Loucy (cell line): ENCODE data around the gene UBL5.

Experiments
- H2AFZ ChIP-seq: fragments of 200-600 bp; sonication (generic); 2 replicates; pipeline ENCODE4 v1.6.0; 2016; ENCODE audit warnings: antibody characterized with exemption, mild to moderate bottlenecking, low read length, moderate library complexity
- H3F3A ChIP-seq: fragments of 200-600 bp; 2 replicates; pipeline ENCODE4 v1.6.0; 2016; ENCODE audit warnings: antibody characterized with exemption, low read depth, mild to moderate bottlenecking
- H3K27me3 ChIP-seq: fragments of 200-600 bp; sonication (generic); 2 replicates; pipeline ENCODE4 v1.6.1; 2014; ENCODE audit warnings: low read length, mild to moderate bottlenecking; ENCODE audit not compliant: insufficient read depth, poor library complexity, severe bottlenecking
- H3K36me3 ChIP-seq: fragments of 200-600 bp; sonication (generic); 2 replicates; pipeline ENCODE4 v1.6.1; 2016; ENCODE audit warnings: low read length; ENCODE audit not compliant: insufficient read depth
- H3K4me1 ChIP-seq: fragments of 200-600 bp; sonication (generic); 2 replicates; pipeline ENCODE4 v1.5.1; 2014; ENCODE audit warnings: low read length, mild to moderate bottlenecking; ENCODE audit not compliant: insufficient read depth, poor library complexity, severe bottlenecking
- H3K4me2 ChIP-seq: fragments of 200-600 bp; sonication (generic); 2 replicates; pipeline ENCODE4 v1.6.0; 2014; ENCODE audit warnings: antibody characterized with exemption, low read length, low read depth, mild to moderate bottlenecking; ENCODE audit not compliant: poor library complexity, severe bottlenecking
- H3K4me3 ChIP-seq: fragments of 200-600 bp; sonication (generic); 2 replicates; pipeline ENCODE4 v1.5.1; 2014; ENCODE audit warnings: low read length, mild to moderate bottlenecking, mixed read lengths; ENCODE audit not compliant: poor library complexity, severe bottlenecking
- H3K79me2 ChIP-seq: fragments of 200-600 bp; sonication (generic); 2 replicates; pipeline ENCODE4 v1.6.1; 2014; ENCODE audit warnings: low read length; ENCODE audit not compliant: insufficient read depth
- H3K9ac ChIP-seq: fragments of 200-600 bp; sonication (generic); 2 replicates; pipeline ENCODE4 v1.6.0; 2014; ENCODE audit warnings: mild to moderate bottlenecking, low read depth, low read length, moderate library complexity; ENCODE audit not compliant: poor library complexity, severe bottlenecking
- H3K9me2 ChIP-seq: fragments of 200-600 bp; sonication (generic); replicated peaks from 2 replicates; pipeline ENCODE4 v1.6.1; 2016; ENCODE audit warnings: low read depth, low read length, mixed read lengths
- H3K9me3 ChIP-seq: fragments of 200-600 bp; sonication (generic); 2 replicates; pipeline ENCODE4 v1.6.1; 2014; ENCODE audit warnings: mild to moderate bottlenecking, antibody characterized with exemption, low read length, low read depth; ENCODE audit not compliant: insufficient read depth
- H4K20me1 ChIP-seq: fragments of 200-600 bp; sonication (generic); 2 replicates; pipeline ENCODE4 v1.6.0; 2014; ENCODE audit warnings: antibody characterized with exemption, low read length, mild to moderate bottlenecking; ENCODE audit not compliant: insufficient read depth, poor library complexity, severe bottlenecking
- EZH2phosphoT487 ChIP-seq: fragments of 200-600 bp; IDR thresholded peaks from 2 replicates; pipeline ENCODE4 v1.6.1; 2018; ENCODE audit warnings: antibody characterized with exemption, mild to moderate bottlenecking, moderate library complexity, borderline replicate concordance
- TF ChIP-seq, protein P1 (sequence below): fragments of 200-600 bp; sonication (generic); conservative IDR thresholded peaks from 2 replicates; pipeline ENCODE4 v1.5.1; 2014; ENCODE audit warnings: mild to moderate bottlenecking, antibody characterized with exemption, low read length

UBL5 gene

GRCh38 chr19:9797871-9798270 is 29.8 kb upstream of the UBL5 start:
- H3K9me2 ChIP-seq = no peaks in the 10 kb centered on the region
- no peaks in the 10 kb centered on the region for H3K9me3 ChIP-seq
- H3K36me3 ChIP-seq = no peaks in the 10 kb centered on the region
- H3K79me2 ChIP-seq = no peaks in the 10 kb centered on the region
- 0 out of 2 replicates have a peak, but pooled peaks cover 3% of the 10 kb centered on the region for H3F3A ChIP-seq
- no peaks in the 10 kb centered on the region for H3K27me3 ChIP-seq
- no peak overlapping the region for H3K4me2 ChIP-seq
- no peak overlapping the region for H3K9ac ChIP-seq
- no peaks in the 10 kb centered on the region for H4K20me1 ChIP-seq
- TF ChIP-seq EZH2phosphoT487 = no peak
- TF ChIP-seq, protein P1, sequence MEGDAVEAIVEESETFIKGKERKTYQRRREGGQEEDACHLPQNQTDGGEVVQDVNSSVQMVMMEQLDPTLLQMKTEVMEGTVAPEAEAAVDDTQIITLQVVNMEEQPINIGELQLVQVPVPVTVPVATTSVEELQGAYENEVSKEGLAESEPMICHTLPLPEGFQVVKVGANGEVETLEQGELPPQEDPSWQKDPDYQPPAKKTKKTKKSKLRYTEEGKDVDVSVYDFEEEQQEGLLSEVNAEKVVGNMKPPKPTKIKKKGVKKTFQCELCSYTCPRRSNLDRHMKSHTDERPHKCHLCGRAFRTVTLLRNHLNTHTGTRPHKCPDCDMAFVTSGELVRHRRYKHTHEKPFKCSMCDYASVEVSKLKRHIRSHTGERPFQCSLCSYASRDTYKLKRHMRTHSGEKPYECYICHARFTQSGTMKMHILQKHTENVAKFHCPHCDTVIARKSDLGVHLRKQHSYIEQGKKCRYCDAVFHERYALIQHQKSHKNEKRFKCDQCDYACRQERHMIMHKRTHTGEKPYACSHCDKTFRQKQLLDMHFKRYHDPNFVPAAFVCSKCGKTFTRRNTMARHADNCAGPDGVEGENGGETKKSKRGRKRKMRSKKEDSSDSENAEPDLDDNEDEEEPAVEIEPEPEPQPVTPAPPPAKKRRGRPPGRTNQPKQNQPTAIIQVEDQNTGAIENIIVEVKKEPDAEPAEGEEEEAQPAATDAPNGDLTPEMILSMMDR = no peak
- H2AFZ ChIP-seq = no peak overlapping the region
- H3K4me3 ChIP-seq = no peak overlapping the region
- H3K4me1 ChIP-seq = peaks cover 27% of the 10 kb centered on the region

DNA sequence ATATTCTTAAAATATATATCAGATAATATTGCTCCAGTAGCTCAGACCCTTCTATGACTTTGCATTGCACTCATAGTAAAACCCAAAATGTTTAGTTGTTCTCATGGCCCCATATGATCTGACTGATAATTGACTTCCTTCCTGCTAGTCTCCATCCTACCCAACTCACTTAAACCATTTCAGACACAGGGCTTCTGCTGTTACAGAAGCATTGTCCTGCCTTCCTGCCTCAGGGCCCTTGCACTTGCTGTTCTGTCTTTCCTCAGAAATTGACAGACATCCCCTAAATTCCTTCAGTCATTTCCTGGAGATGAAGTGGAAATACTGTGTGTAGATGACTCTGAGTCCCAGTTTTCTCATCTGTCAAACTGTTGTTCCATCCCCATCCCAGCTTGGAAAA is 28.6 kb upstream of the UBL5 start:
- Histone ChIP-seq H3K9me2 (no peaks in the 10 kb centered on the region), H3K36me3 (no peaks in the 10 kb centered on the region), H3K4me1 (peaks cover 19% of the 10 kb centered on the region), H2AFZ (no peak overlapping the region), H3F3A (no peaks in the 10 kb centered on the region), H3K9ac (no peak overlapping the region), H3K4me3 (no peak overlapping the region), H4K20me1 (no peaks in the 10 kb centered on the region), H3K79me2 (no peaks in the 10 kb centered on the region), H3K4me2 (peak overlapping the region; percentile 30), H3K9me3 (no peaks in the 10 kb centered on the region), H3K27me3 (no peaks in the 10 kb centered on the region)
- no peak for TF ChIP-seq EZH2phosphoT487
- TF ChIP-seq, protein P1 = no peak

DNA sequence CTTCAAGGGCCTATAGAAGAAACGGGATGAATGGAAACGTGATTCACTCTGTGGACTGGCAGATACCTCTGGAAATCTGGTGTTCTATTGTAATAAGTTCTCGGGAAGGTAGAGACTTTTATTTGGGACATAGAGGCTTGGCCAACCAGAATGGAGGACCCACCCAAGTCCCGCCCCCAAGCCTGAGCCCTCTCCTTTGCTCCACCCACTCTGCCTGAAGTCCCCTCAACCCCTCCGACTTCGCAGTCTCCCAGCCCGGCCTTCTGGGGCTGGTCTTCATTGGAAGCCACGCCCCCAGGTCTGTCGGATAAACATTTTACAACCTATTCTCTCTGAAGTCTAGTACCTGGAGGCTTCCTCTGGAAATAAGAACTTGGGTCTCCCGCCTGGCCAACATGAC is 25.7 kb upstream of the UBL5 start:
- Histone ChIP-seq H2AFZ (no peak overlapping the region), H3K9ac (no peak overlapping the region), H3K4me3 (no peak overlapping the region), H3K9me3 (no peaks in the 10 kb centered on the region), H3K27me3 (no peaks in the 10 kb centered on the region), H3K36me3 (no peaks in the 10 kb centered on the region), H3K4me1 (peaks cover 10% of the 10 kb centered on the region), H3F3A (no peaks in the 10 kb centered on the region), H4K20me1 (no peaks in the 10 kb centered on the region), H3K4me2 (no peak overlapping the region), H3K9me2 (no peaks in the 10 kb centered on the region), H3K79me2 (no peaks in the 10 kb centered on the region)
- TF ChIP-seq EZH2phosphoT487 = no peak
- TF ChIP-seq, protein P1 = no peak
